GM18861 (cell line): ENCODE data around the gene HRH3.

Experiments
- ATAC-seq: cut with Tn5 transposase; IDR thresholded peaks from one replicate; pipeline ENCODE4 v1.9.1; 2021; ENCODE audit not compliant: unreplicated experiment

The HRH3 gene

GRCh38 chr20:62219992-62220665, at the start of gene HRH3:
Gene HRH3, minus strand, starts transcription at chr20:62220278. Its CDS starts 308 bp downstream, at chr20:62219970.
- no peak for ATAC-seq

DNA sequence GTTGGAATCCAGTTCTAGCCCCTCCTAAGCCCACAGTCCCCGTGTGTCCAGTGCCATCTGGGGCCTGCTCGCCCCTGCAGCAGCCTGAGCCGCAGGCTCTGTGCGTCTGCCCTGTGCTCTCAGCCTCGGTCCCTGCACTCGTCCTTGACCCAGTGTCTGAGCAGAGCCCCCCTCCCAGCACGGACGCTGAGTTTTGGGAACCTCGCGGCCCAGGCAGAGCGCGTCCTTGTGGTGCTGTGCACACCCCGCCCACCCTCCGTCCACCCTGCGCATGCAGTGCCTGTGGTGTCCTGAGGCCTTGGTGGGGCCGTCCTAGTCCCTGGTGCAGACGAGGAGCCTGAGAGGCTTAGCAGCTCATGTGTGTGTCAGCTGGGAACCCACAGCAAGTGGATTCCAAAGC, 49.8 kb upstream of the HRH3 start:
- no peak for ATAC-seq

- no peak for ATAC-seq
These were observed 49.3 kb upstream of the HRH3 start for GRCh38 chr20:62269378-62269777.

- no peak for ATAC-seq
These were observed 48.3 kb upstream of the HRH3 start for GRCh38 chr20:62268228-62268900.

- ATAC-seq = no peak
These were observed 47.5 kb upstream of the HRH3 start for GRCh38 chr20:62267543-62267942.

GRCh38 chr20:62266851-62267250, 46.8 kb upstream of the HRH3 start:
- no peak for ATAC-seq

- no peak for ATAC-seq
These were observed 46.3 kb upstream of the HRH3 start for GRCh38 chr20:62266340-62266739.

GRCh38 chr20:62265365-62265764, 45.3 kb upstream of the HRH3 start:
- ATAC-seq = no peak

DNA sequence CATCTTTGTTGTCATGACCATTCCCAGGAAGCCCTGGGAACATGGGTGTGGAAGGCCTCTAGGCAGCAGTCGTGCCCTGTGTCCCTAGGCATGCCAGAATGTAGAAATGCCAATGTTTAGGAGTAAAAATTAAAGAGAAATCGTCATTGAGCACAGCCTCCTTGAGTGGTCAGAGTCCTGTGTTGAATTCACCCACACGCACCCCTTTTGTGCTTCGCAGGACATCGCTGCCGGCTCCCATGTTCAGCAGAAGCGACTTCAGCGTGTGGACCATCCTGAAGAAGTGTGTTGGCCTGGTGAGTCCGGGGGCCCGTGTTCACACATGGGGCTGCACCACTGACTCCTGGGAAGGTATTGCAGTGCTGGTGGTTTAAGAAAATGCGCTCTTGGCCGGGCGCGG, 43.3 kb upstream of the HRH3 start:
- ATAC-seq = no peak

DNA sequence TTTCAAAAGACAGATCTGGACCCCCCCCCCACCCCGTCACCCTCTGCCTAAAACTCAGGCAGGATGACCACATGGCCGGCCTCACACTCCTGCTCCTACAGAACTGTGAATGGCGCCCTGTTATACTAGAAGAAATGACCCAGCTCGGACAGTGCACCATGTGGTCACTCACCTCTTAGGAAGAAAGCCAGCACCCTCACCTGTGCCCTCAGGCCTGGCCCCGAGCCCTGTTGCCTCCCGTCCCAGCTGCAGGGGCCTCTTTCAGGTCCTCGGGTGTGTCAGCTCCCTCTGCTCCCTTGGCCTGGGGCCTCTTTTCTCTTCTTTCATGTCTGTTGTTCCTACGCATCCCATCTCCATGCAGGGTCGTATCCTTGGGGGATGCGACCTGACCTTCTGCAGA, 42.0 kb upstream of the HRH3 start:
- ATAC-seq = no peak

DNA sequence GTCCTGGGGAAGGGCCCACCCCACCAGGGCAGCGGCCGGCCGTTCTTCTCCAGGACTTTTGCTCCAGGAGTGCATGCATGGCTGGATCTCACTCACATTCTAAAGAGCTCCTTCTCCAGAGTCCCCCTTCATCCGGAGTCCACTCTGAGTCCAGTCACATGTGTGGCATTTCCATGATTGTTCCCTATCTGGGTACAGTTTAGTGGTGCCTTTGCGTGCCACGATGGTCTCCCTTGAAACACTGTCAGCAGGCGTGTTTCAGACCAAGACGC, 39.2 kb upstream of the HRH3 start:
- no peak for ATAC-seq

DNA sequence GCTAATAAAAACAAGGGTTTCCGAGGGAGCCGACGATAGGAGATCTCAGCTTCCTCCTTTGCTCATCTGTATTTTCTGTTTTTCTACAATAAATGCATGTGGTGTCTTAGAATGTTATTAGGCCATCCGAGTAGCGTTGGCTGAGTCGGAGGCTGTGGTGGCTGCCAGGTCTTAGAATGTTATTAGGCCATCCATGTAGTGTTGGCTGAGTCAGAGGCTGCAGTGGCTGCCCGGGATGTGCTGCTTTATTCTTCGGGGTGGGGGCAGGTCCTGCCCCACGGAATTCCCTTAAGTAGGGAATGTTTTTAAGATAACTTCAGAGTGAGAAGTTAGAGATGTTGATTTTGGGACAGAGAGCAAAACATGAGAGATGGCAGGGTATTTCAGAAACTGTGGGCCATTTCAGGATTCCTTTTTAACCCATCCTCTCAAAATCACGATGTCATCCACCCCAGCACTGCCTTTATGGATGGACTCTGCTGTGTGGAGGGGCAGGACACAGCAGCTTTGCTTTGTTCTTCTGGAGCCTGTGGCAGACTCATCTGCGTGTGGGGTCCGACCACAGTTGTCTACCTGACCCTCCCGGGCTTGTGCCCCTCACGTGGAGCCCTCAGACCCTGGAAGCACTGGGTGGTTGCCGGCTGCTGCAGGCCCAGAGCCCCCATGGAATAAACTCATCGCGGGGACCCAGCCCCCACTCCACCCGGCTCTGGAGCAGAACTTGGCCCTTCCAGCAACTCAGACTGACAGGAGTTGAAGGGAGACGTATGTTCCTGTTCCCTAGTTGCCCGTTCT, 38.6 kb upstream of the HRH3 start:
- ATAC-seq = no peak

DNA sequence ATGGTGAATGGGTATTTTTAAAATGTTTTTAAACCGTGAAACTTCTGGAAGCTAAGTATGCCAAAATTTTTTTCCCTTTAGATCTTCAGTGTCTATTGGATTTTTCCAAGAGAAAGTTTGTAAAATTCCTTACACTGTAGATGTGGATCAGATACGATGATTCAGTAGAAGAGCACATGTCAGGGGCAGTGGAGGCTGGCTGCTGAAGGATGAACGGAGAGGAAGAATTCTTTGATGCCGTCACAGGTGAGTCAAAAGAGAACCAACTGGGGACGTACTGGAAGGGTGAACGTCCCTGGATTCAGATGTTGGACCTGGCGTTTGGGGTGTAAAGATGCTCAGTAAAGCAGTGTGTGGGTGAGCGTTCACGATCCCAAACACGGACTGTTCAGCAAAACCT, 35.9 kb upstream of the HRH3 start:
- ATAC-seq = no peak

- ATAC-seq = no peak
These were observed 34.1 kb upstream of the HRH3 start for GRCh38 chr20:62254021-62254724.

- no peak for ATAC-seq
These were observed 33.3 kb upstream of the HRH3 start for GRCh38 chr20:62253398-62253797.

GRCh38 chr20:62252342-62252966, 32.4 kb upstream of the HRH3 start:
- ATAC-seq = no peak

DNA sequence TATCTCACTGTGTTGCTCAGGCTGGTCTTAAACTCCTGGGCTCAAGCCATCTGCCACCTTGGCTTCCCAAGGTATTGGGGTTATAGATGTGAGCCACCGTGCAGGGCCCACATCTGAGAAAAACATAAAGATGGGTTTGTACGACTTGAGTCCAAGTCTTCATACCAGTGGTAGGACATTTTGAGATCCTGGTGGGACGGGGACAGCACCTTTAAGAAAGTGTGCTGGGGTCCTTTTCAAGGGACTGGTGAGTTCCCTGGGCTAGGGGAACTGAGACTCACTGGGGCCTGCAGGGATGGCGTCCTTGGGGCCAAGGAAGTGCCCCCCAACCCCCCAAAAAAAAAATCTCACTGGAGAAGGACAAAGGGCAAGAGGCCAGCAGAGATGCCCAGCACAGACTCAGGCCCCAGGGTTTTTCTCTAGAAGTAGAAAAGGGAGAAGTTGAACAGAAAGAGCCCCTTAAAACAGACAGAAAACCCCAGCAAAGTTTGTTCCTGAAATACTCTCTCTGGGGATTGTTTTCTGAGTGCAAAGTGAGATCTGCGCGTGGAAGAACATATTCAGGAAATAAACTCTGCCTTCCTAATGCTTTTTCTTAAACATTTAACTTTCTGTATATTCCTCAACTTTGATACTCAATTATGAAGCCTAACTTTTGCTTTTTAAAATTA, 28.9 kb upstream of the HRH3 start:
- ATAC-seq = no peak

DNA sequence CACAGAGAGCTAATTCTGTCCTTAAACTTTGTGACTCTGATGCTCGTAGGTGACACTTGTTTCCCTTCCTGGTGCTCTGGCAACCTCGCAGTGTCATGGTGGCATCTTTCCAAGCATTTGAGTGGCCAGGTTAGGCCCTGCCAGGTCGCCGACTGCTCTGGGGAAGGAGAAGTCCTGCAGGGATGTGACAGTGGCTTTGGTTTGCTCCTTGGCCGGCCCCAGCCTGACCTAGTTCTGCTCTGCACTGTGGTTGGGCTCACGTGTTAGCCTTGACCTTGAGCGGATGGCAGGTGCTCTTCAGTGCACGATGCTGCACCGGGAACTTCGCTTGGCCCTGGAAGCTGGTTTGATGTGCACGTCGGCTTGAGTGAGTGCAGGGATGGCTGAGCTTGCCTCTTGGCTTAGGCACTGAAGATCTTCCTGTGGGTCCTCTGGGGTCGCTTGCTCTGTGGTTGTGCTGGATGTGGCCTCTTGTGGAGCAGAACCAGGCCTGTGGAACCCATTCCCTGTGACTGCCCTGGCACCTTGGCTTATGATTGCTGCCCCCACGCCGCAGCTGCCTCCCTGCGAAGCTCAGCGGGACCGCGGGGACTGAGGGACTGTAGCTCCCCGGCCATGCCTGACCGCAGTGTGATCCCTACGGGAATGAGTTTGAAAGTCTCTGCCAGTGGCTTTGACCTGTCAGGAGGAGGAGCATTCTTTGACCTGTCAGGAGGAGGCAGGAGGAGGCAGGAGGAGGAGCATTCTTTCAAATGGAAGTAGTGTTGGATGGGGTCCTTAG, 27.0 kb upstream of the HRH3 start:
- no peak for ATAC-seq

- no peak for ATAC-seq
These were observed 26.4 kb upstream of the HRH3 start for GRCh38 chr20:62246431-62246830.

DNA sequence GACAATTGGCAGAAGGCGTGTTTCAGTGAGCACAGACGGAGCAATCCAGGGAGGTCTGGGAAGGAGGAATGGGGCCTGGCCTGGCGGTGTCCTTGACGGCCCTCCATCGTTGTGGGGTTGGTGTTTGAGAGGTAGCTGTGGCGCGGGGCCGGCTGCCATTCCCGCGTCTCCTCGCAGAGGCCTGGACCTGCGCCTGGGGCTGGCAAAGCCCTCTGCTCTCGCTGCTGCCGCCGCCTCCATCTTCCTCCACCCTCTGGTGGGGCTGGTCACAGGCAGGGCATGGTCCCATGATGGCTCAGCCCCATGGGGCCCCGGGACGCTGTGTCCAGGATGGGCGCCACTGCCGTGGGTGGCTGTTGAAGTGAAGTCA, 25.8 kb upstream of the HRH3 start:
- ATAC-seq = no peak
